ENCODE results near the gene SRSF1.

The SRSF1 gene

GRCh38 chr17:57986841-57987580 lies 20.0 kb downstream of the SRSF1 start:
- WGBS: under 1% methylated on average over 28 of the region's 38 CpGs
- Histone ChIP-seq H3K27me3 (ENCODE audit: insufficient read depth, low read length) (no peaks in the 10 kb centered on the region), H3K4me1 (ENCODE audit: insufficient read depth, low read length) (peaks cover 41% of the 10 kb centered on the region), H3K27ac (ENCODE audit: low read depth, low read length) (peak overlapping the region; percentile 92), H3K4me3 (ENCODE audit: low read length) (peak overlapping the region; percentile 82), H3K9me3 (ENCODE audit: insufficient read depth, low read depth, low read length) (no peaks in the 10 kb centered on the region), H3K9ac (ENCODE audit: low read depth, low read length) (peak overlapping the region; percentile 84), H3K36me3 (ENCODE audit: insufficient read depth, low read length) (peaks cover 31% of the 10 kb centered on the region)

GRCh38 chr17:57985675-57985974 lies 21.4 kb downstream of the SRSF1 start:
- H3K27ac ChIP-seq (ENCODE audit: low read depth, low read length): no peak overlapping the region
- no peak overlapping the region for H3K9ac ChIP-seq (ENCODE audit: low read depth, low read length)
- H3K4me1 ChIP-seq (ENCODE audit: insufficient read depth, low read length): peaks cover 41% of the 10 kb centered on the region
- H3K4me3 ChIP-seq (ENCODE audit: low read length): peak overlapping the region; percentile 82; the same call in 1 of the 2 replicates
- H3K27me3 ChIP-seq (ENCODE audit: insufficient read depth, low read length): no peaks in the 10 kb centered on the region
- H3K9me3 ChIP-seq (ENCODE audit: insufficient read depth, low read depth, low read length): no peaks in the 10 kb centered on the region
- H3K36me3 ChIP-seq (ENCODE audit: insufficient read depth, low read length): peaks cover 45% of the 10 kb centered on the region
- 86% methylated on average over 1 of the region's 1 CpG for WGBS

- Histone ChIP-seq H3K27ac (ENCODE audit: low read depth, low read length) (no peak overlapping the region), H3K4me3 (ENCODE audit: low read length) (peak overlapping the region; percentile 82; the same call in 1 of the 2 replicates), H3K9me3 (ENCODE audit: insufficient read depth, low read depth, low read length) (no peaks in the 10 kb centered on the region), H3K36me3 (ENCODE audit: insufficient read depth, low read length) (peaks cover 50% of the 10 kb centered on the region), H3K4me1 (ENCODE audit: insufficient read depth, low read length) (peaks cover 41% of the 10 kb centered on the region), H3K27me3 (ENCODE audit: insufficient read depth, low read length) (no peaks in the 10 kb centered on the region), H3K9ac (ENCODE audit: low read depth, low read length) (no peak overlapping the region)
- WGBS: 93% methylated on average over 2 of the region's 4 CpGs
Observed at GRCh38 chr17:57984936-57985674, 21.9 kb downstream of the SRSF1 start.

- Histone ChIP-seq H3K27me3 (ENCODE audit: insufficient read depth, low read length) (no peaks in the 10 kb centered on the region), H3K9me3 (ENCODE audit: insufficient read depth, low read depth, low read length) (no peaks in the 10 kb centered on the region), H3K36me3 (ENCODE audit: insufficient read depth, low read length) (peaks cover 57% of the 10 kb centered on the region), H3K4me1 (ENCODE audit: insufficient read depth, low read length) (peaks cover 34% of the 10 kb centered on the region), H3K4me3 (ENCODE audit: low read length) (no peak overlapping the region), H3K27ac (ENCODE audit: low read depth, low read length) (no peak overlapping the region), H3K9ac (ENCODE audit: low read depth, low read length) (no peak overlapping the region)
- WGBS: 90% methylated on average over 4 of the region's 4 CpGs
Observed at GRCh38 chr17:57984261-57984890, 22.7 kb downstream of the SRSF1 start.

GRCh38 chr17:57983446-57983845 lies 23.6 kb downstream of the SRSF1 start:
- Histone ChIP-seq H3K4me3 (ENCODE audit: low read length) (no peak overlapping the region), H3K9ac (ENCODE audit: low read depth, low read length) (no peak overlapping the region), H3K27me3 (ENCODE audit: insufficient read depth, low read length) (no peaks in the 10 kb centered on the region), H3K36me3 (ENCODE audit: insufficient read depth, low read length) (peaks cover 67% of the 10 kb centered on the region), H3K9me3 (ENCODE audit: insufficient read depth, low read depth, low read length) (no peaks in the 10 kb centered on the region), H3K27ac (ENCODE audit: low read depth, low read length) (no peak overlapping the region), H3K4me1 (ENCODE audit: insufficient read depth, low read length) (peaks cover 26% of the 10 kb centered on the region; the same call in 1 of the 2 replicates)
- WGBS: 95% methylated on average over 1 of the region's 1 CpG

- 94% methylated on average over 14 of the region's 14 CpGs for WGBS
- peaks cover 74% of the 10 kb centered on the region for H3K36me3 ChIP-seq (ENCODE audit: insufficient read depth, low read length)
- no peak overlapping the region for H3K4me3 ChIP-seq (ENCODE audit: low read length)
- H3K9ac ChIP-seq (ENCODE audit: low read depth, low read length): no peak overlapping the region
- H3K9me3 ChIP-seq (ENCODE audit: insufficient read depth, low read depth, low read length): no peaks in the 10 kb centered on the region
- no peak overlapping the region for H3K27ac ChIP-seq (ENCODE audit: low read depth, low read length)
- H3K4me1 ChIP-seq (ENCODE audit: insufficient read depth, low read length): peaks cover 26% of the 10 kb centered on the region; the same call in 1 of the 2 replicates
- no peaks in the 10 kb centered on the region for H3K27me3 ChIP-seq (ENCODE audit: insufficient read depth, low read length)
Observed at GRCh38 chr17:57982452-57983170, 24.4 kb downstream of the SRSF1 start.

- WGBS: 99% methylated on average over 4 of the region's 4 CpGs
- H3K9ac ChIP-seq (ENCODE audit: low read depth, low read length): no peak overlapping the region
Observed at GRCh38 chr17:57980522-57980921, 26.5 kb downstream of the SRSF1 start.

GRCh38 chr17:57979076-57979475 lies 28.0 kb downstream of the SRSF1 start:
- peaks cover 7% of the 10 kb centered on the region; the same call in 1 of the 2 replicates for H3K4me1 ChIP-seq (ENCODE audit: insufficient read depth, low read length)
- H3K36me3 ChIP-seq (ENCODE audit: insufficient read depth, low read length): peaks cover 95% of the 10 kb centered on the region
- 96% methylated on average over 1 of the region's 1 CpG for WGBS
- H3K9me3 ChIP-seq (ENCODE audit: insufficient read depth, low read depth, low read length): no peaks in the 10 kb centered on the region
- no peak overlapping the region for H3K27ac ChIP-seq (ENCODE audit: low read depth, low read length)
- no peak overlapping the region for H3K9ac ChIP-seq (ENCODE audit: low read depth, low read length)
- H3K27me3 ChIP-seq (ENCODE audit: insufficient read depth, low read length): no peaks in the 10 kb centered on the region
- no peak overlapping the region for H3K4me3 ChIP-seq (ENCODE audit: low read length)

More at GRCh38 chr17:57980522-57980921, 26.5 kb downstream of the SRSF1 start:
- no peak overlapping the region for H3K4me3 ChIP-seq (ENCODE audit: low read length)
- peaks cover 16% of the 10 kb centered on the region; the same call in 1 of the 2 replicates for H3K4me1 ChIP-seq (ENCODE audit: insufficient read depth, low read length)
- H3K36me3 ChIP-seq (ENCODE audit: insufficient read depth, low read length): peaks cover 94% of the 10 kb centered on the region
- H3K9me3 ChIP-seq (ENCODE audit: insufficient read depth, low read depth, low read length): no peaks in the 10 kb centered on the region
- no peak overlapping the region for H3K27ac ChIP-seq (ENCODE audit: low read depth, low read length)
- no peaks in the 10 kb centered on the region for H3K27me3 ChIP-seq (ENCODE audit: insufficient read depth, low read length)

- no peak overlapping the region for H3K4me3 ChIP-seq (ENCODE audit: low read length)
- no peak overlapping the region for H3K9ac ChIP-seq (ENCODE audit: low read depth, low read length)
- no peaks in the 10 kb centered on the region for H3K4me1 ChIP-seq (ENCODE audit: insufficient read depth, low read length)
- H3K27me3 ChIP-seq (ENCODE audit: insufficient read depth, low read length): no peaks in the 10 kb centered on the region
- 98% methylated on average over 2 of the region's 3 CpGs for WGBS
- peaks cover 91% of the 10 kb centered on the region for H3K36me3 ChIP-seq (ENCODE audit: insufficient read depth, low read length)
- H3K27ac ChIP-seq (ENCODE audit: low read depth, low read length): no peak overlapping the region
- no peaks in the 10 kb centered on the region for H3K9me3 ChIP-seq (ENCODE audit: insufficient read depth, low read depth, low read length)
Observed at GRCh38 chr17:57976594-57976993, 30.5 kb downstream of the SRSF1 start.

GRCh38 chr17:57975044-57975443 lies 32.0 kb downstream of the SRSF1 start:
- no peaks in the 10 kb centered on the region for H3K4me1 ChIP-seq (ENCODE audit: insufficient read depth, low read length)
- no peak overlapping the region for H3K27ac ChIP-seq (ENCODE audit: low read depth, low read length)
- H3K9ac ChIP-seq (ENCODE audit: low read depth, low read length): no peak overlapping the region
- H3K9me3 ChIP-seq (ENCODE audit: insufficient read depth, low read depth, low read length): no peaks in the 10 kb centered on the region
- no peaks in the 10 kb centered on the region for H3K27me3 ChIP-seq (ENCODE audit: insufficient read depth, low read length)
- no peak overlapping the region for H3K4me3 ChIP-seq (ENCODE audit: low read length)
- peaks cover 76% of the 10 kb centered on the region for H3K36me3 ChIP-seq (ENCODE audit: insufficient read depth, low read length)
- WGBS: 93% methylated on average over 1 of the region's 1 CpG
